SK-N-SH treated with all-trans-retinoic acid at 6 μM for 48 hours (cell line): ENCODE results near the gene ERN2.

Experiments
- CSDC2 ChIP-seq: fragments of 250-450 bp; sonication (Bioruptor Pico); IDR thresholded peaks from 2 replicates; pipeline ENCODE4 v1.5.0; 2020; ENCODE audit warnings: mild to moderate bottlenecking, moderate library complexity
- OSR1 ChIP-seq: fragments of 250-450 bp; sonication (Bioruptor Pico); IDR thresholded peaks from 2 replicates; pipeline ENCODE4 v1.8.0; 2022; ENCODE audit warnings: moderate library complexity, mild to moderate bottlenecking, inconsistent platforms
- ZNF70 ChIP-seq: fragments of 450-650 bp; formaldehyde crosslinking; IDR thresholded peaks from 2 replicates; pipeline ENCODE4 v1.5.0; 2020; ENCODE audit warnings: mild to moderate bottlenecking, moderate library complexity
- TF ChIP-seq, protein P1 (sequence below): fragments of 250-450 bp; sonication (Bioruptor Pico); IDR thresholded peaks from 2 replicates; pipeline ENCODE4 v1.5.0; 2020; ENCODE audit warnings: mild to moderate bottlenecking, moderate library complexity

DNA sequence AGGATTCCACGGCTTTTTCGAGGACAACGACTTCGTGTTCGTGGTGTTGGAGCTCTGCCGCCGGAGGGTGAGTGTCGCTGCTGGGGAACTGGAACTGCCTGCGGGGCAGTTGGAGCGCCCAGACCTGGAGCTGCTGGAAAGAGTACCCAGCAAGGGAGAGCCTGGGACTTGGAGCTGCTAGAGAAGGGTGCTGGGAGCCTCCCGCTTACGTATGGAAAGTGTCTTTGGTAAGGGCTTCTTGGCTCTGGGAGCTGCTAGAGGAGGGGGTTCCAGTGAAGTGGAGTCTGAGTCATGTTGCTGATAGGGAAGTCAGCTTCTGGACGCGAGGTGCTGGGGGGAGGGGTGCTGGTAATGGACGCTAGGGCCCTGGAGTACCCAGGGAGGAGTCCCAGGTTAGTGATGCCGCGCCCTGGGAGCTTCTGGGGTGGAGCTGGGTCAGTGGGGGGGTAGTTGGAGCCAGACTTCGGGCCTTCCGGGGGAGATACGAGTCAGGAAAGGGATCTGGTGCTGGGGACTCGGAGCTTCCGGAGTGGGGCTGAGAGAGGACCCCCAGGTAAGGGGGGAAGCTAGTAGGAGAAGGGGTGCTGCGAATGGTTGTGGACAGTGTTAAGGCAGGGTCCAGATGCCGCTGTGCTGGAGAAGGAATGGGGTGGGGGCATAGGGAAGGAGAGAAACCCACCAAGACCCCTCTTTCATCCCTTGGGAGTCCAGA, 33.6 kb downstream of the ERN2 start:
- no peak for TF ChIP-seq ZNF70
- TF ChIP-seq, protein P1, sequence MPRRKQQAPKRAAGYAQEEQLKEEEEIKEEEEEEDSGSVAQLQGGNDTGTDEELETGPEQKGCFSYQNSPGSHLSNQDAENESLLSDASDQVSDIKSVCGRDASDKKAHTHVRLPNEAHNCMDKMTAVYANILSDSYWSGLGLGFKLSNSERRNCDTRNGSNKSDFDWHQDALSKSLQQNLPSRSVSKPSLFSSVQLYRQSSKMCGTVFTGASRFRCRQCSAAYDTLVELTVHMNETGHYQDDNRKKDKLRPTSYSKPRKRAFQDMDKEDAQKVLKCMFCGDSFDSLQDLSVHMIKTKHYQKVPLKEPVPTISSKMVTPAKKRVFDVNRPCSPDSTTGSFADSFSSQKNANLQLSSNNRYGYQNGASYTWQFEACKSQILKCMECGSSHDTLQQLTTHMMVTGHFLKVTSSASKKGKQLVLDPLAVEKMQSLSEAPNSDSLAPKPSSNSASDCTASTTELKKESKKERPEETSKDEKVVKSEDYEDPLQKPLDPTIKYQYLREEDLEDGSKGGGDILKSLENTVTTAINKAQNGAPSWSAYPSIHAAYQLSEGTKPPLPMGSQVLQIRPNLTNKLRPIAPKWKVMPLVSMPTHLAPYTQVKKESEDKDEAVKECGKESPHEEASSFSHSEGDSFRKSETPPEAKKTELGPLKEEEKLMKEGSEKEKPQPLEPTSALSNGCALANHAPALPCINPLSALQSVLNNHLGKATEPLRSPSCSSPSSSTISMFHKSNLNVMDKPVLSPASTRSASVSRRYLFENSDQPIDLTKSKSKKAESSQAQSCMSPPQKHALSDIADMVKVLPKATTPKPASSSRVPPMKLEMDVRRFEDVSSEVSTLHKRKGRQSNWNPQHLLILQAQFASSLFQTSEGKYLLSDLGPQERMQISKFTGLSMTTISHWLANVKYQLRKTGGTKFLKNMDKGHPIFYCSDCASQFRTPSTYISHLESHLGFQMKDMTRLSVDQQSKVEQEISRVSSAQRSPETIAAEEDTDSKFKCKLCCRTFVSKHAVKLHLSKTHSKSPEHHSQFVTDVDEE (CRISPR knock-in tag), result no peak
- TF ChIP-seq OSR1, result no peak
- TF ChIP-seq CSDC2 (CRISPR knock-in tag), result no peak
